Activated CD4-positive, alpha-beta T cell treated with anti-CD3 and anti-CD28 coated beads for 36 hours (primary cell): ENCODE data around the gene MAP4K4. TPM values are rescaled to one million over a fixed set of nuclear protein-coding genes. Genes with fewer than 3 reads are reported as not detected.
A peak's percentile ranks its signal among the peaks of the same experiment; 100 is the strongest.

Source experiments
- ATAC-seq: fragments of 200-7000 bp; cut with Tn5 transposase; one replicate; pipeline ENCODE4 v1.10.0; 2021; ENCODE audit warnings: mild to moderate bottlenecking, moderate library complexity
- CTCF ChIA-PET: fragments of 350-600 bp; sonication (Branson Sonifier 250); formaldehyde crosslinking; loops from one replicate; lab custom pipeline; 2021; ENCODE audit warnings: antibody characterized with exemption; lab: Charles Lee
- POLR2A ChIA-PET: fragments of 350-600 bp; sonication (Branson Sonifier 250); formaldehyde crosslinking; loops from one replicate; lab custom pipeline; 2021; ENCODE audit warnings: antibody characterized with exemption, inconsistent platforms; lab: Charles Lee
- DNase-seq: peaks from one replicate; pipeline ENCODE4 v3.0.0-alpha.2; 2020
- H3K27ac Mint-ChIP-seq: one replicate; pipeline ENCODE4 v1.8.0; 2021; ENCODE audit warnings: mixed read lengths
- H3K27me3 Mint-ChIP-seq: one replicate; pipeline ENCODE4 v1.8.0; 2021; ENCODE audit warnings: mixed read lengths
- H3K36me3 Mint-ChIP-seq: one replicate; pipeline ENCODE4 v1.8.0; 2021; ENCODE audit warnings: low read depth, mixed read lengths
- H3K4me1 Mint-ChIP-seq: one replicate; pipeline ENCODE4 v1.8.0; 2021; ENCODE audit warnings: mixed read lengths
- H3K4me3 Mint-ChIP-seq: one replicate; pipeline ENCODE4 v1.8.0; 2021; ENCODE audit warnings: mild to moderate bottlenecking, moderate library complexity, mixed read lengths
- H3K9me3 Mint-ChIP-seq: one replicate; pipeline ENCODE4 v1.8.0; 2021; ENCODE audit warnings: low read depth, mixed read lengths
- intact Hi-C, 2 experiments: fragments of 100-400 bp; cut with DNase I in 1 of 2; cut with micrococcal nuclease in 1 of 2; formaldehyde crosslinking; loops; one replicate each; pipeline versions ENCODE4 v1.14.2 to v1.15.1; 2022 to 2024; cut with DNase I, micrococcal nuclease
- total RNA-seq, 2 experiments: library from RNA; stranded (reverse); gene quantifications; one replicate each; pipeline ENCODE4 v1.2.3, GENCODE V29; 2021

MAP4K4 gene
- total RNA-seq, 2 experiments from 2014 or later = 62.3 to 70.2 TPM

- POLR2A ChIA-PET = interaction anchor here (0.6 to 0.7 kb wide), 3 partner anchors 45 to 266 kb away, joined by 3 read pairs; no protein-coding TSS in a partner anchor
Measured at GRCh38 chr2:101733257-101733993, 35.9 kb downstream of the MAP4K4 start.

GRCh38 chr2:101734505-101735165 lies 37.1 kb downstream of the MAP4K4 start:
- ChIA-PET CTCF (interaction anchor here (1.2 to 2.7 kb wide), 4 partner anchors 9 to 36 kb away, joined by 3 to 9 read pairs (median 5); no protein-coding TSS in a partner anchor), POLR2A (no interaction called here)
- no peak for ATAC-seq
- Mint-ChIP-seq H3K4me1 (peaks cover 90% of the 10 kb centered on the region), H3K27ac (no peak overlapping the region), H3K9me3 (no peaks in the 10 kb centered on the region), H3K27me3 (no peaks in the 10 kb centered on the region), H3K4me3 (no peak overlapping the region), H3K36me3 (no peaks in the 10 kb centered on the region)
- no peak for DNase-seq
- intact Hi-C loops = loop anchor here (5.0 to 10.0 kb wide), 3 partner anchors 427 to 630 kb away; partner anchors contain the start of gene RNF149 (in 1 of the 2)

More at GRCh38 chr2:101733257-101733993, 35.9 kb downstream of the MAP4K4 start:
- no peak for ATAC-seq
- Mint-ChIP-seq H3K9me3 (no peaks in the 10 kb centered on the region), H3K27me3 (no peaks in the 10 kb centered on the region), H3K4me3 (no peak overlapping the region), H3K27ac (peak overlapping the region; percentile 76), H3K36me3 (no peaks in the 10 kb centered on the region), H3K4me1 (peaks cover 92% of the 10 kb centered on the region)
- CTCF ChIA-PET = interaction anchor here (1.2 to 3.0 kb wide), 7 partner anchors 16 to 97 kb away, joined by 3 to 15 read pairs (median 5); no protein-coding TSS in a partner anchor
- intact Hi-C loops = loop anchor here (10.0 kb wide), 2 partner anchors 521 to 631 kb away; no protein-coding TSS in a partner anchor
- no peak for DNase-seq

GRCh38 chr2:101735166-101735533 lies 37.6 kb downstream of the MAP4K4 start:
- H3K27me3 Mint-ChIP-seq = no peaks in the 10 kb centered on the region
- no peaks in the 10 kb centered on the region for H3K9me3 Mint-ChIP-seq

GRCh38 chr2:101736233-101736632 lies 38.7 kb downstream of the MAP4K4 start:
- H3K9me3 Mint-ChIP-seq = no peaks in the 10 kb centered on the region
- peaks cover 1% of the 10 kb centered on the region for H3K36me3 Mint-ChIP-seq
- ATAC-seq (peak; percentile 16), DNase-seq (no peak)
- intact Hi-C loops = loop anchor here (1.0 to 10.0 kb wide), 6 partner anchors 17 to 629 kb away; partner anchors contain the start of gene RNF149 (in 1 of the 2)
- H3K27me3 Mint-ChIP-seq = no peaks in the 10 kb centered on the region
- H3K4me1 Mint-ChIP-seq = peaks cover 87% of the 10 kb centered on the region
- POLR2A ChIA-PET = interaction anchor here (1.2 to 1.6 kb wide), 3 partner anchors 17 to 37 kb away, joined by 7 read pairs; no protein-coding TSS in a partner anchor
- H3K27ac Mint-ChIP-seq = peak overlapping the region; percentile 51
- H3K4me3 Mint-ChIP-seq = no peak overlapping the region
- CTCF ChIA-PET = interaction anchor here (0.7 to 1.7 kb wide), 8 partner anchors 11 to 263 kb away, joined by 3 to 9 read pairs (median 4); no protein-coding TSS in a partner anchor

More at GRCh38 chr2:101735166-101735533, 37.6 kb downstream of the MAP4K4 start:
- DNase-seq (no peak), ATAC-seq (no peak)
- no peaks in the 10 kb centered on the region for H3K36me3 Mint-ChIP-seq
- intact Hi-C loops = loop anchor here (5.0 to 10.0 kb wide), 3 partner anchors 428 to 630 kb away; partner anchors contain the start of gene RNF149 (in 1 of the 2)
- ChIA-PET CTCF (interaction anchor here (1.4 kb wide), 1 partner anchor 10 kb away, joined by 9 read pairs; no protein-coding TSS in a partner anchor), POLR2A (no interaction called here)
- peaks cover 88% of the 10 kb centered on the region for H3K4me1 Mint-ChIP-seq
- H3K4me3 Mint-ChIP-seq = no peak overlapping the region
- no peak overlapping the region for H3K27ac Mint-ChIP-seq

GRCh38 chr2:101736861-101737291 lies 39.4 kb downstream of the MAP4K4 start:
- ChIA-PET CTCF (interaction anchor here (0.6 to 1.7 kb wide), 12 partner anchors 12 to 263 kb away, joined by 3 to 6 read pairs (median 3); no protein-coding TSS in a partner anchor), POLR2A (interaction anchor here (0.5 to 1.6 kb wide), 9 partner anchors 9 to 54 kb away, joined by 3 to 7 read pairs (median 4); no protein-coding TSS in a partner anchor)
- no peak overlapping the region for H3K4me3 Mint-ChIP-seq
- no peaks in the 10 kb centered on the region for H3K9me3 Mint-ChIP-seq
- peaks cover 1% of the 10 kb centered on the region for H3K36me3 Mint-ChIP-seq
- ATAC-seq (peak; percentile 86), DNase-seq (peak; percentile 77)
- intact Hi-C loops = loop anchor here (1.0 to 10.0 kb wide), 8 partner anchors 18 to 628 kb away; partner anchors contain the start of gene RNF149 (in 1 of the 2)
- no peaks in the 10 kb centered on the region for H3K27me3 Mint-ChIP-seq
- H3K27ac Mint-ChIP-seq = peak overlapping the region; percentile 51
- H3K4me1 Mint-ChIP-seq = peaks cover 84% of the 10 kb centered on the region

- peak overlapping the region; percentile 69 for H3K27ac Mint-ChIP-seq
- peaks cover 1% of the 10 kb centered on the region for H3K36me3 Mint-ChIP-seq
- no peak for ATAC-seq
- no peaks in the 10 kb centered on the region for H3K27me3 Mint-ChIP-seq
- ChIA-PET POLR2A (interaction anchor here (0.5 to 1.6 kb wide), 9 partner anchors 8 to 55 kb away, joined by 3 to 7 read pairs (median 4); no protein-coding TSS in a partner anchor), CTCF (interaction anchor here (0.6 to 1.7 kb wide), 7 partner anchors 12 to 283 kb away, joined by 3 to 6 read pairs (median 3); no protein-coding TSS in a partner anchor)
- peaks cover 85% of the 10 kb centered on the region for H3K4me1 Mint-ChIP-seq
- peak overlapping the region; percentile 22 for H3K4me3 Mint-ChIP-seq
- H3K9me3 Mint-ChIP-seq = no peaks in the 10 kb centered on the region
- intact Hi-C loops = loop anchor here (1.0 to 10.0 kb wide), 8 partner anchors 18 to 627 kb away; partner anchors contain the start of gene RNF149 (in 1 of the 2)
- no peak for DNase-seq
Measured at GRCh38 chr2:101737478-101738255, 40.2 kb downstream of the MAP4K4 start.

- ChIA-PET CTCF (interaction anchor here (0.6 kb wide), 1 partner anchor 32 kb away, joined by 3 read pairs; no protein-coding TSS in a partner anchor), POLR2A (no interaction called here)
- H3K4me3 Mint-ChIP-seq = no peak overlapping the region
- ATAC-seq = no peak
- no peaks in the 10 kb centered on the region for H3K27me3 Mint-ChIP-seq
- H3K27ac Mint-ChIP-seq = no peak overlapping the region
- DNase-seq = no peak
- intact Hi-C loops = loop anchor here (5.0 to 10.0 kb wide), 3 partner anchors 431 to 626 kb away; partner anchors contain the start of gene RNF149 (in 1 of the 2)
- H3K9me3 Mint-ChIP-seq = no peaks in the 10 kb centered on the region
- peaks cover 84% of the 10 kb centered on the region for H3K4me1 Mint-ChIP-seq
- H3K36me3 Mint-ChIP-seq = peaks cover 6% of the 10 kb centered on the region
Measured at GRCh38 chr2:101738649-101739048, 41.1 kb downstream of the MAP4K4 start.

- ChIA-PET POLR2A (no interaction called here), CTCF (interaction anchor here (0.6 to 2.8 kb wide), 3 partner anchors 11 to 79 kb away, joined by 3 to 9 read pairs (median 3); no protein-coding TSS in a partner anchor)
- no peak for ATAC-seq
- Mint-ChIP-seq H3K27ac (no peak overlapping the region), H3K27me3 (no peaks in the 10 kb centered on the region), H3K4me3 (no peak overlapping the region), H3K36me3 (peaks cover 8% of the 10 kb centered on the region), H3K4me1 (peaks cover 85% of the 10 kb centered on the region), H3K9me3 (no peaks in the 10 kb centered on the region)
- intact Hi-C loops = no loop called here
- DNase-seq = no peak
Measured at GRCh38 chr2:101740555-101740964, 43.1 kb downstream of the MAP4K4 start.

- CTCF ChIA-PET = interaction anchor here (1.2 to 2.8 kb wide), 5 partner anchors 10 to 45 kb away, joined by 3 to 9 read pairs (median 4); no protein-coding TSS in a partner anchor
- H3K4me3 Mint-ChIP-seq = no peak overlapping the region
- DNase-seq (no peak), ATAC-seq (no peak)
- no peaks in the 10 kb centered on the region for H3K27me3 Mint-ChIP-seq
- no peaks in the 10 kb centered on the region for H3K9me3 Mint-ChIP-seq
- H3K36me3 Mint-ChIP-seq = peaks cover 8% of the 10 kb centered on the region
- intact Hi-C loops = no loop called here
- peaks cover 85% of the 10 kb centered on the region for H3K4me1 Mint-ChIP-seq
- peak overlapping the region; percentile 58 for H3K27ac Mint-ChIP-seq
- POLR2A ChIA-PET = interaction anchor here (0.6 kb wide), 2 partner anchors 41 to 150 kb away, joined by 3 read pairs; no protein-coding TSS in a partner anchor
Measured at GRCh38 chr2:101741775-101742520, 44.4 kb downstream of the MAP4K4 start.
